Heart left ventricle (tissue), 16 donors: ENCODE data around the gene IPO9. TPM values are rescaled to one million over a fixed set of nuclear protein-coding genes. Genes with fewer than 3 reads are reported as not detected.

Experiments used
- ATAC-seq, 4 donors: fragments of 200-7000 bp; cut with Tn5 transposase; one replicate each; pipeline ENCODE4 v1.9.1; 2020 to 2022; ENCODE audit warnings: moderate library complexity in 4 of 4, mild to moderate bottlenecking in 3 of 4, moderate number of reproducible peaks in 1 of 4
- DNase-seq, 5 donors: peaks; one replicate each; pipeline ENCODE4 v3.0.0-alpha.2; 2020
- H3K27ac ChIP-seq, 12 donors: fragments of 200-600 bp; sonication (generic) in 4 of 12; one replicate each; pipeline versions ENCODE4 v1.5.0 to v1.8.0; 2016 to 2022; ENCODE audit warnings: mild to moderate bottlenecking in 2 of 12
- H3K27me3 ChIP-seq, 9 donors: fragments of 200-600 bp; sonication (generic) in 2 of 9; one replicate each; pipeline versions ENCODE4 v1.5.1 to v1.8.0; 2016 to 2022; ENCODE audit warnings: mild to moderate bottlenecking in 3 of 9
- H3K36me3 ChIP-seq, 9 donors: fragments of 200-600 bp; sonication (generic) in 2 of 9; one replicate each; pipeline versions ENCODE4 v1.5.0 to v1.8.0; 2018 to 2022; ENCODE audit warnings: mild to moderate bottlenecking in 2 of 9
- H3K4me1 ChIP-seq, 12 donors: fragments of 200-600 bp; sonication (generic) in 4 of 12; one replicate each; pipeline versions ENCODE4 v1.5.0 to v1.8.0; 2016 to 2022; ENCODE audit warnings: mild to moderate bottlenecking in 3 of 12
- H3K4me3 ChIP-seq, 12 donors: fragments of 200-600 bp; sonication (generic) in 4 of 12; one replicate each; pipeline versions ENCODE4 v1.5.0 to v1.8.0; 2017 to 2022; ENCODE audit warnings: mild to moderate bottlenecking in 9 of 12, moderate library complexity in 4 of 12
- H3K9me3 ChIP-seq, 12 donors: fragments of 200-600 bp; sonication (generic) in 4 of 12; one replicate each; pipeline versions ENCODE4 v1.5.0 to v1.8.0; 2016 to 2022; ENCODE audit warnings: mild to moderate bottlenecking in 1 of 12
- CTCF ChIP-seq, 12 donors: fragments of 200-600 bp; sonication (generic) in 4 of 12; IDR thresholded peaks; one replicate each; pipeline versions ENCODE4 v1.5.0 to v1.8.0; 2018 to 2022; ENCODE audit warnings: antibody characterized with exemption in 12 of 12, mild to moderate bottlenecking in 5 of 12
- POLR2A ChIP-seq, 2 donors: fragments of 450-650 bp; IDR thresholded peaks; one replicate each; pipeline ENCODE4 v1.6.1; 2017; ENCODE audit warnings: antibody characterized with exemption in 2 of 2, mild to moderate bottlenecking in 2 of 2, moderate library complexity in 2 of 2
- WGBS, 4 donors: extraction: QIAGEN DNeasy Blood & Tissue Kit in 2 of 4; methylation state at CpG; one replicate each; pipeline versions ENCODE4 v1.1.5 to v1.1.7; 2013 to 2018; 5-methylcytosine and 5-hydroxymethylcytosine counted together
- intact Hi-C, 10 donors: fragments of 100-400 bp; cut with DNase I; formaldehyde crosslinking; loops; one replicate each; pipeline versions ENCODE4 v1.11.1 to v1.14.2; 2022
- polyA plus RNA-seq, 2 donors: library from polyadenylated mRNA; stranded (reverse); fragments of 200-250 nt; gene quantifications; one replicate each; pipeline ENCODE4 v1.2.3, GENCODE V29; 2013
- total RNA-seq, 9 donors: library from RNA; depleted of rRNA in 2 of 9; stranded (reverse); fragments of >200 nt in 2 of 9; fragmentation: NEBNext Ultra II Directional in 3 of 9; extraction: Animal tissue kit (Norgen Biotek cat#: 25700) in 3 of 9; gene quantifications; one replicate each; pipeline versions ENCODE4 v1.1.0 to v1.2.4, GENCODE V29; 2016 to 2023
- donor health status: ischemic (EF 13 %, LVEDD 7.1; RV severe dilation, severe dysfunction).
- donor health status: healthy with polysubstance abuse.
- donor health status: DM: no; HTN: yes; CAD: no.
- donor health status: DM: no; HTN: no; CAD: no.
- donor health status: ischemic (EF 25% LVEDD 6.9; RV normal size, moderate dysfunction).
- donor health status: ischemic (EF 25% LVEDD 5.7; RV mildly dilated, moderate dysfunction).
- donor health status: healthy.
- donor health status: DM: yes; HTN: yes; CAD: no.
- donor health status: ischemic (EF 35%, LVEDD 5.7; RV mildly dilated, moderate dysfunction).
- donor health status: nonischemic (EF 11% LVEDD 7.7; RV severe dilation, severe dysfunction).
- donor health status: DM: yes; HTN: yes; CAD: no.
- donor health status: PGD.
- donor health status: ischemic (EF 29% LVEDD 5.4; RV normal size, mild dysfunction).
- donor health status: nonischemic (EF 23%, LVEDD 6.1; RV moderate dilation, normal function).

The IPO9 gene
- total and polyA plus RNA-seq, 11 donors: 9.8 to 35.4 (median 22.9) TPM

- peak overlapping the region in 1 of 12 donors; percentile 23 for H3K27ac ChIP-seq
- intact Hi-C loops: no loop called here
- ATAC-seq: no peak
- TF ChIP-seq CTCF (IDR thresholded peaks at IDR 0.05) (no peak), POLR2A (IDR thresholded peaks at IDR 0.05) (no peak)
- H3K4me3 ChIP-seq: no peak overlapping the region
- H3K27me3 ChIP-seq: no peaks in the 10 kb centered on the region
- no peaks in the 10 kb centered on the region for H3K9me3 ChIP-seq
- no peak for DNase-seq
- peaks cover 0 to 22% (median 9%) of the 10 kb centered on the region in 12 donors for H3K4me1 ChIP-seq
- 68 to 82% (median 76%) methylated on average over 5 of the region's 5 CpGs for WGBS, 4 donors
- H3K36me3 ChIP-seq: peaks cover 0 to 97% (median 91%) of the 10 kb centered on the region in 9 donors
Measured at GRCh38 chr1:201818971-201819750, 9.8 kb upstream of the IPO9 start.

GRCh38 chr1:201820413-201820812, 8.5 kb upstream of the IPO9 start:
- no peaks in the 10 kb centered on the region for H3K27me3 ChIP-seq
- peak in 3 of 4 donors; percentile 42 to 62 (median 45) for ATAC-seq
- peaks cover 0 to 85% (median 79%) of the 10 kb centered on the region in 9 donors for H3K36me3 ChIP-seq
- H3K9me3 ChIP-seq: no peaks in the 10 kb centered on the region
- 36 to 66% (median 49%) methylated on average over 2 of the region's 2 CpGs for WGBS, 4 donors
- no peak for TF ChIP-seq CTCF (IDR thresholded peaks at IDR 0.05)
- peak in 1 of 5 donors; percentile 34 for DNase-seq
- intact Hi-C loops: no loop called here
- peak overlapping the region in 4 of 12 donors; percentile 25 to 40 (median 28) for H3K27ac ChIP-seq
- H3K4me1 ChIP-seq: peaks cover 0 to 24% (median 9%) of the 10 kb centered on the region in 12 donors
- no peak overlapping the region for H3K4me3 ChIP-seq

GRCh38 chr1:201825245-201825644, 3.7 kb upstream of the IPO9 start:
- Histone ChIP-seq H3K27ac (no peak overlapping the region), H3K36me3 (peaks cover 0 to 36% (median 31%) of the 10 kb centered on the region in 9 donors), H3K4me3 (no peak overlapping the region), H3K9me3 (no peaks in the 10 kb centered on the region), H3K27me3 (no peaks in the 10 kb centered on the region), H3K4me1 (peaks cover 0 to 49% (median 25%) of the 10 kb centered on the region in 12 donors)
- intact Hi-C loops: loop anchor here in 2 of 10 donors (5.0 kb wide), 1 partner anchor 147 kb away; no protein-coding TSS in a partner anchor
- no peak for ATAC-seq
- no peak for DNase-seq
- WGBS, 4 donors: 50 to 68% (median 57%) methylated on average over 3 of the region's 3 CpGs
- TF ChIP-seq CTCF (IDR thresholded peaks at IDR 0.05) (no peak), POLR2A (IDR thresholded peaks at IDR 0.05) (no peak)

GRCh38 chr1:201826830-201827229, 2.1 kb upstream of the IPO9 start:
- Histone ChIP-seq H3K27ac (peak overlapping the region in 2 of 12 donors; percentile 8 to 13), H3K4me3 (no peak overlapping the region), H3K4me1 (peaks cover 0 to 58% (median 31%) of the 10 kb centered on the region in 12 donors), H3K27me3 (no peaks in the 10 kb centered on the region), H3K36me3 (peaks cover 0 to 21% (median 15%) of the 10 kb centered on the region in 9 donors), H3K9me3 (no peaks in the 10 kb centered on the region)
- intact Hi-C loops: loop anchor here in 2 of 10 donors (5.0 kb wide), 1 partner anchor 145 kb away; no protein-coding TSS in a partner anchor
- no peak for DNase-seq
- no peak for TF ChIP-seq CTCF (IDR thresholded peaks at IDR 0.05)
- TF ChIP-seq POLR2A (IDR thresholded peaks at IDR 0.05): no peak
- WGBS, 4 donors: 40 to 65% (median 57%) methylated on average over 4 of the region's 4 CpGs
- peak in 1 of 4 donors; percentile 1 for ATAC-seq
